HG02981 (cell line): ENCODE results near the gene MALRD1.
"Not testable (repeated sequence)": the region's sequence is repeated elsewhere in the genome, so short reads cannot be mapped to it uniquely, and the experiment has no call there.

ENCODE experiments used
- ATAC-seq: cut with Tn5 transposase; IDR thresholded peaks from one replicate; pipeline ENCODE4 v1.9.1; 2021; ENCODE audit warnings: mild to moderate bottlenecking, moderate library complexity; ENCODE audit not compliant: unreplicated experiment

MALRD1 gene

GRCh38 chr10:19745672-19746071 lies 697.1 kb downstream of the MALRD1 start:
- ATAC-seq = no peak

- no peak for ATAC-seq
Observed at GRCh38 chr10:19749185-19749729, 700.7 kb downstream of the MALRD1 start.

GRCh38 chr10:19750972-19751371 lies 702.4 kb downstream of the MALRD1 start:
- ATAC-seq = no peak

- no peak for ATAC-seq
Observed at GRCh38 chr10:19756919-19757318, 708.3 kb downstream of the MALRD1 start.

- no peak for ATAC-seq
Observed at GRCh38 chr10:19762026-19762425, 713.4 kb downstream of the MALRD1 start.

GRCh38 chr10:19764111-19764510 lies 715.5 kb downstream of the MALRD1 start:
- ATAC-seq = no peak

- no peak for ATAC-seq
Observed at GRCh38 chr10:19767876-19768275, 719.3 kb downstream of the MALRD1 start.

GRCh38 chr10:19769826-19770225 lies 721.2 kb downstream of the MALRD1 start:
- ATAC-seq = not testable (repeated sequence)

GRCh38 chr10:19772972-19773371 lies 724.4 kb downstream of the MALRD1 start:
- no peak for ATAC-seq

GRCh38 chr10:19775296-19775695 lies 726.7 kb downstream of the MALRD1 start:
- no peak for ATAC-seq

GRCh38 chr10:19777806-19778205 lies 729.2 kb downstream of the MALRD1 start:
- no peak for ATAC-seq

- no peak for ATAC-seq
Observed at GRCh38 chr10:19778996-19779395, 730.4 kb downstream of the MALRD1 start.

GRCh38 chr10:19782430-19783089 lies 734.0 kb downstream of the MALRD1 start:
- no peak for ATAC-seq

- no peak for ATAC-seq
Observed at GRCh38 chr10:19783721-19784120, 735.1 kb downstream of the MALRD1 start.
